GM12878 (cell line): ENCODE measurements around the gene BDH2. TPM values are rescaled to one million over a fixed set of nuclear protein-coding genes. Genes with fewer than 3 reads are reported as not detected.

Experiments
- ATAC-seq: fragments of 200-7000 bp; cut with Tn5 transposase; 3 replicates; pipeline ENCODE4 v1.9.1; 2020; ENCODE audit warnings: mild to moderate bottlenecking, moderate library complexity
- BruUV-seq: library from RNA; stranded (reverse); fragments of 400-500 nt; replicated peaks from 2 replicates; lab custom pipeline; 2021; lab: Mats Ljungman, UMichigan
- CTCF ChIA-PET: fragments of 300-600 bp; sonication (Branson Sonifier 250); formaldehyde crosslinking; extraction: SDS; loops from one replicate; lab custom pipeline; 2021; ENCODE audit warnings: inconsistent platforms; lab: Yijun Ruan, JAX
- POLR2A ChIA-PET: fragments of 350-600 bp; formaldehyde crosslinking; extraction: SDS; loops from one replicate; lab custom pipeline; 2021; ENCODE audit warnings: inconsistent platforms; lab: Charles Lee
- RAD21 ChIA-PET: fragments of 300-600 bp; sonication (Branson Sonifier 250); formaldehyde crosslinking; loops from one replicate; lab custom pipeline; 2023; ENCODE audit warnings: antibody characterized with exemption; ENCODE audit not compliant: unreplicated experiment; lab: Charles Lee
- SMC1A ChIA-PET: fragments of 300-600 bp; sonication (Branson Sonifier 250); formaldehyde crosslinking; loops from one replicate; lab custom pipeline; 2023; ENCODE audit not compliant: unreplicated experiment, uncharacterized antibody; lab: Charles Lee
- DNase-seq: peaks from one replicate; pipeline ENCODE4 v3.0.0-alpha.2; 2011; ENCODE audit warnings: low read depth, low spot score
- FAIRE-seq: peaks from 3 replicates; lab custom pipeline; 2011; peaks lifted over from hg19 to GRCh38; lab: Jason Lieb, UNC
- H2AFZ ChIP-seq: 2 replicates; pipeline ENCODE4 v1.6.0; 2011; ENCODE audit warnings: low read depth, low read length, control low read depth; ENCODE audit not compliant: control insufficient read depth
- H3K27ac ChIP-seq: 2 replicates; pipeline ENCODE4 v1.5.1; 2011; ENCODE audit warnings: control low read depth; ENCODE audit not compliant: control insufficient read depth, insufficient read depth
- H3K27me3 ChIP-seq, 2 experiments: replicated peaks in 1 of 2; 2 replicates each; pipeline versions ENCODE4 v1.6.0 to v1.6.1; 2011; ENCODE audit warnings: low read length in 1 of 2; ENCODE audit not compliant: control insufficient read depth in 2 of 2, insufficient read depth in 2 of 2
- H3K36me3 ChIP-seq, 2 experiments: 2 replicates each; pipeline ENCODE4 v1.5.1; 2011; ENCODE audit warnings: low read length in 1 of 2; ENCODE audit not compliant: control insufficient read depth in 2 of 2, insufficient read depth in 2 of 2
- H3K4me1 ChIP-seq: 2 replicates; pipeline ENCODE4 v1.6.1; 2011; ENCODE audit warnings: mild to moderate bottlenecking, low read length, moderate library complexity, mixed read lengths; ENCODE audit not compliant: control insufficient read depth, insufficient read depth
- H3K4me2 ChIP-seq: 2 replicates; pipeline ENCODE4 v1.6.0; 2011; ENCODE audit warnings: control low read depth; ENCODE audit not compliant: control insufficient read depth, insufficient read depth
- H3K4me3 ChIP-seq: fragments of 200-600 bp; sonication (generic); 2 replicates; pipeline ENCODE4 v1.5.1; 2016
- H3K79me2 ChIP-seq: 2 replicates; pipeline ENCODE4 v1.6.0; 2011; ENCODE audit warnings: low read length; ENCODE audit not compliant: control insufficient read depth, insufficient read depth
- H3K9ac ChIP-seq: 2 replicates; pipeline ENCODE4 v1.8.0; 2011; ENCODE audit warnings: low read length, control low read depth, mixed read lengths; ENCODE audit not compliant: control insufficient read depth, insufficient read depth
- H3K9me3 ChIP-seq: replicated peaks from 3 replicates; pipeline ENCODE4 v1.5.1; 2011; ENCODE audit warnings: mild to moderate bottlenecking, low read length; ENCODE audit not compliant: control insufficient read depth, insufficient read depth
- H4K20me1 ChIP-seq: 2 replicates; pipeline ENCODE4 v1.6.0; 2011; ENCODE audit not compliant: control insufficient read depth, insufficient read depth
- HDAC2 ChIP-seq: fragments of 200-600 bp; sonication (generic); IDR thresholded peaks from 2 replicates; pipeline ENCODE4 v1.6.1; 2017
- MEF2B ChIP-seq: fragments of 450-650 bp; IDR thresholded peaks from 2 replicates; pipeline ENCODE4 v1.6.1; 2018; ENCODE audit warnings: mild to moderate bottlenecking, moderate library complexity; ENCODE audit not compliant: partially characterized antibody, poor library complexity, severe bottlenecking
- MXI1 ChIP-seq: fragments of 150-350 bp; IDR thresholded peaks from 2 replicates; pipeline ENCODE4 v1.6.1; 2011; ENCODE audit warnings: low read depth, mild to moderate bottlenecking, inconsistent platforms, low read length, improper control_type of control experiment
- PAX5 ChIP-seq: IDR thresholded peaks from 2 replicates; pipeline ENCODE4 v1.6.1; 2011; ENCODE audit warnings: low read depth, low read length, borderline replicate concordance
- POLR2A ChIP-seq: IDR thresholded peaks from 2 replicates; pipeline ENCODE4 v1.6.1; 2011; ENCODE audit warnings: low read depth, mild to moderate bottlenecking, low read length
- STAT1 ChIP-seq: fragments of 450-650 bp; conservative IDR thresholded peaks from 2 replicates; pipeline ENCODE4 v1.6.1; 2014; ENCODE audit warnings: antibody characterized with exemption, mild to moderate bottlenecking
- TCF3 ChIP-seq: IDR thresholded peaks from 2 replicates; pipeline ENCODE4 v1.6.1; 2012; ENCODE audit warnings: low read depth, mild to moderate bottlenecking, low read length, borderline replicate concordance; ENCODE audit not compliant: insufficient read depth
- YY1 ChIP-seq: IDR thresholded peaks from 2 replicates; pipeline ENCODE4 v1.6.1; 2011; ENCODE audit warnings: low read depth, mild to moderate bottlenecking, low read length
- WGBS: methylation state at CpG from one replicate; pipeline ENCODE4 v1.1.6; 2016; ENCODE audit warnings: low lambda C conversion rate; ENCODE audit not compliant: insufficient replicate concordance, insufficient coverage; ENCODE audit errors: missing lambda C conversion rate; 5-methylcytosine and 5-hydroxymethylcytosine counted together
- in situ Hi-C: fragments of 300-500 bp; cut with MboI; formaldehyde crosslinking; loops from 9 replicates; pipeline ENCODE4 v1.14.3; 2018; ENCODE audit warnings: mixed read lengths
- intact Hi-C: fragments of 100-400 bp; cut with micrococcal nuclease; formaldehyde crosslinking; loops from one replicate; pipeline ENCODE4 v1.14.2; 2022; ENCODE audit not compliant: unreplicated experiment
- polyA plus RNA-seq, 11 experiments: library from polyadenylated mRNA; depleted of rRNA in 4 of 11; unstranded in 6 of 11; stranded (reverse) in 5 of 11; fragments of >200 nt; fragmentation: Nextera tagmentation in 4 of 11; fragmentation: Illumina TruSeq in 1 of 11; extraction: Ambion mirVana in 4 of 11; extraction: Trizol in 1 of 11; gene quantifications; 1 replicate in 1 of 11; 2 replicates in 10 of 11; pipeline versions ENCODE4 v1.2.1 to v1.2.3, GENCODE V29; 2011 to 2016; ENCODE audit warnings: inconsistent platforms in 2 of 11, missing spikeins in 2 of 11, low read depth in 1 of 11
- total RNA-seq, 4 experiments: library from RNA; depleted of rRNA in 3 of 4; stranded (reverse); fragments of >200 nt in 3 of 4; fragmentation: Illumina TruSeq in 1 of 4; extraction: Trizol in 1 of 4; gene quantifications; 2 replicates each; pipeline versions ENCODE4 v1.2.1 to v1.2.3, GENCODE V29; 2013 to 2021
- TF ChIP-seq, protein P1 (sequence below): fragments of 450-650 bp; IDR thresholded peaks from 2 replicates; pipeline ENCODE4 v1.6.1; 2017; ENCODE audit warnings: mild to moderate bottlenecking, low read depth, inconsistent platforms; ENCODE audit not compliant: poor library complexity, severe bottlenecking
- TF ChIP-seq, protein P2 (sequence below): IDR thresholded peaks from 2 replicates; pipeline ENCODE4 v1.6.1; 2012; ENCODE audit warnings: low read depth, low read length, improper control_type of control experiment

The BDH2 gene
- total and polyA plus RNA-seq, 10 of the 15 experiments (the other 5 are each of a cell fraction or from before 2014, with no cell fraction given), result 20.9 to 47.3 (median 33.5) TPM

DNA sequence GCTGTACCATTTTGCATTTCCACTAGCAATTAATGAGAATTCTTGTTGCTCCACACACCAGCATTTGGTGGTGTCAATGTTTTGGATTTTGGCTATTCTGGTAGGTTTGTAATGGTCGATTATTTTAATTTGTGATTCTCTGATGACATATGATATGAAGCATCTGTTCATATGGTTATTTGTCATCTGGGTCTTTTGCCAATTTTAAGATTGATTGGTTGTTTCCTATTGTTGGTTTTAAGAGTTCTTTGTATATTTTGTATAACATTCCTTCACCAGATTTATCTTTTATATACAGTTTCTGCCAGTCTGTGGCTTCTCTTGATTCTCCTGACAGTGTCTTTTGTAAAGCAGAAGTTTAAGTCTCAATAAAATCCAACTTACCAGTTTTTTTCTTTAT is 18.5 kb upstream of the BDH2 start:
- Histone ChIP-seq H3K27me3 (no peaks in the 10 kb centered on the region), H3K9ac (no peak overlapping the region), H3K9me3 (no peaks in the 10 kb centered on the region), H2AFZ (no peak overlapping the region), H3K4me3 (no peak overlapping the region), H3K4me2 (no peak overlapping the region), H3K27ac (no peak overlapping the region), H3K4me1 (no peaks in the 10 kb centered on the region), H4K20me1 (no peaks in the 10 kb centered on the region), H3K36me3 (no peaks in the 10 kb centered on the region), H3K79me2 (no peaks in the 10 kb centered on the region)
- DNase-seq (no peak), FAIRE-seq (no peak), ATAC-seq (no peak)
- in situ Hi-C loops, result no loop called here
- POLR2A ChIA-PET, result interaction anchor here (0.7 kb wide), 1 partner anchor 11 kb away, joined by 3 read pairs; no protein-coding TSS in a partner anchor
- SMC1A ChIA-PET, result no interaction called here
- TF ChIP-seq MXI1 (no peak), TCF3 (no peak), STAT1 (no peak), HDAC2 (no peak), YY1 (no peak), MEF2B (no peak), POLR2A (no peak), PAX5 (no peak)
- TF ChIP-seq, protein P1, sequence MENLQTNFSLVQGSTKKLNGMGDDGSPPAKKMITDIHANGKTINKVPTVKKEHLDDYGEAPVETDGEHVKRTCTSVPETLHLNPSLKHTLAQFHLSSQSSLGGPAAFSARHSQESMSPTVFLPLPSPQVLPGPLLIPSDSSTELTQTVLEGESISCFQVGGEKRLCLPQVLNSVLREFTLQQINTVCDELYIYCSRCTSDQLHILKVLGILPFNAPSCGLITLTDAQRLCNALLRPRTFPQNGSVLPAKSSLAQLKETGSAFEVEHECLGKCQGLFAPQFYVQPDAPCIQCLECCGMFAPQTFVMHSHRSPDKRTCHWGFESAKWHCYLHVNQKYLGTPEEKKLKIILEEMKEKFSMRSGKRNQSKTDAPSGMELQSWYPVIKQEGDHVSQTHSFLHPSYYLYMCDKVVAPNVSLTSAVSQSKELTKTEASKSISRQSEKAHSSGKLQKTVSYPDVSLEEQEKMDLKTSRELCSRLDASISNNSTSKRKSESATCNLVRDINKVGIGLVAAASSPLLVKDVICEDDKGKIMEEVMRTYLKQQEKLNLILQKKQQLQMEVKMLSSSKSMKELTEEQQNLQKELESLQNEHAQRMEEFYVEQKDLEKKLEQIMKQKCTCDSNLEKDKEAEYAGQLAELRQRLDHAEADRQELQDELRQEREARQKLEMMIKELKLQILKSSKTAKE, result no peak
- TF ChIP-seq, protein P2, sequence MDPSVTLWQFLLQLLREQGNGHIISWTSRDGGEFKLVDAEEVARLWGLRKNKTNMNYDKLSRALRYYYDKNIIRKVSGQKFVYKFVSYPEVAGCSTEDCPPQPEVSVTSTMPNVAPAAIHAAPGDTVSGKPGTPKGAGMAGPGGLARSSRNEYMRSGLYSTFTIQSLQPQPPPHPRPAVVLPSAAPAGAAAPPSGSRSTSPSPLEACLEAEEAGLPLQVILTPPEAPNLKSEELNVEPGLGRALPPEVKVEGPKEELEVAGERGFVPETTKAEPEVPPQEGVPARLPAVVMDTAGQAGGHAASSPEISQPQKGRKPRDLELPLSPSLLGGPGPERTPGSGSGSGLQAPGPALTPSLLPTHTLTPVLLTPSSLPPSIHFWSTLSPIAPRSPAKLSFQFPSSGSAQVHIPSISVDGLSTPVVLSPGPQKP, result no peak
- 96% methylated on average over 1 of the region's 1 CpG for WGBS
- CTCF ChIA-PET, result no interaction called here
- no TSS peak for BruUV-seq
- RAD21 ChIA-PET, result no interaction called here
- intact Hi-C loops, result no loop called here
